Activated CD4-positive, alpha-beta T cell treated with anti-CD3 and anti-CD28 coated beads, Interleukin-2, amount 10 ng/mL, durations not matched to agents 7 days and 5 days (primary cell): Measurements from ENCODE around the gene TXNDC2. TPM values are rescaled to one million over a fixed set of nuclear protein-coding genes. Genes with fewer than 3 reads are reported as not detected.

Experiments used
- CTCF ChIA-PET: fragments of 350-600 bp; sonication (Branson Sonifier 250); formaldehyde crosslinking; loops from one replicate; lab custom pipeline; 2021; ENCODE audit warnings: antibody characterized with exemption; lab: Charles Lee
- POLR2A ChIA-PET: fragments of 350-600 bp; sonication (Branson Sonifier 250); formaldehyde crosslinking; loops from one replicate; lab custom pipeline; 2021; ENCODE audit warnings: antibody characterized with exemption; lab: Charles Lee
- DNase-seq: peaks from one replicate; pipeline ENCODE4 v3.0.0-alpha.2; 2020
- H3K27ac Mint-ChIP-seq: one replicate; pipeline ENCODE4 v1.8.0; 2021; ENCODE audit warnings: mild to moderate bottlenecking, moderate library complexity, mixed read lengths
- H3K27me3 Mint-ChIP-seq: one replicate; pipeline ENCODE4 v1.8.0; 2021; ENCODE audit warnings: mixed read lengths
- H3K36me3 Mint-ChIP-seq: one replicate; pipeline ENCODE4 v1.8.0; 2021; ENCODE audit warnings: low read depth, mixed read lengths
- H3K4me1 Mint-ChIP-seq: one replicate; pipeline ENCODE4 v1.8.0; 2021; ENCODE audit warnings: mixed read lengths
- H3K4me3 Mint-ChIP-seq: one replicate; pipeline ENCODE4 v1.8.0; 2021; ENCODE audit warnings: mild to moderate bottlenecking, moderate library complexity, mixed read lengths
- H3K9me3 Mint-ChIP-seq: one replicate; pipeline ENCODE4 v1.8.0; 2021; ENCODE audit warnings: mixed read lengths
- total RNA-seq, 2 experiments: library from RNA; stranded (reverse); gene quantifications; one replicate each; pipeline ENCODE4 v1.2.3, GENCODE V29; 2021

Gene TXNDC2
- total RNA-seq, 2 experiments from 2014 or later = not detected

GRCh38 chr18:9924371-9924943 is 38.7 kb downstream of the TXNDC2 start:
- POLR2A ChIA-PET = no interaction called here
- H3K27ac Mint-ChIP-seq = no peak overlapping the region
- CTCF ChIA-PET = interaction anchor here (0.6 kb wide), 1 partner anchor 760 kb away, joined by 3 read pairs; no protein-coding TSS in a partner anchor
- H3K4me1 Mint-ChIP-seq = peaks cover 58% of the 10 kb centered on the region
- no peaks in the 10 kb centered on the region for H3K9me3 Mint-ChIP-seq
- no peak for DNase-seq
- H3K4me3 Mint-ChIP-seq = no peak overlapping the region
- H3K27me3 Mint-ChIP-seq = no peaks in the 10 kb centered on the region
- peaks cover 2% of the 10 kb centered on the region for H3K36me3 Mint-ChIP-seq

- DNase-seq = no peak
- Mint-ChIP-seq H3K27me3 (no peaks in the 10 kb centered on the region), H3K4me1 (peaks cover 60% of the 10 kb centered on the region), H3K36me3 (peaks cover 2% of the 10 kb centered on the region), H3K27ac (no peak overlapping the region), H3K9me3 (no peaks in the 10 kb centered on the region), H3K4me3 (no peak overlapping the region)
- CTCF ChIA-PET = interaction anchor here (0.6 kb wide), 1 partner anchor 21 kb away, joined by 3 read pairs; no protein-coding TSS in a partner anchor
- POLR2A ChIA-PET = no interaction called here
These were observed 39.6 kb downstream of the TXNDC2 start for GRCh38 chr18:9925369-9925768.

- H3K36me3 Mint-ChIP-seq = peaks cover 2% of the 10 kb centered on the region
- H3K4me1 Mint-ChIP-seq = peaks cover 60% of the 10 kb centered on the region
- POLR2A ChIA-PET = no interaction called here
- H3K4me3 Mint-ChIP-seq = no peak overlapping the region
- CTCF ChIA-PET = interaction anchor here (0.6 kb wide), 1 partner anchor 21 kb away, joined by 3 read pairs; no protein-coding TSS in a partner anchor
- no peaks in the 10 kb centered on the region for H3K27me3 Mint-ChIP-seq
- H3K9me3 Mint-ChIP-seq = no peaks in the 10 kb centered on the region
- no peak for DNase-seq
- H3K27ac Mint-ChIP-seq = no peak overlapping the region
These were observed 40.0 kb downstream of the TXNDC2 start for GRCh38 chr18:9925795-9926194.

GRCh38 chr18:9926223-9926894 is 40.6 kb downstream of the TXNDC2 start:
- H3K9me3 Mint-ChIP-seq = no peaks in the 10 kb centered on the region
- peaks cover 2% of the 10 kb centered on the region for H3K36me3 Mint-ChIP-seq
- no peak overlapping the region for H3K4me3 Mint-ChIP-seq
- no peak for DNase-seq
- H3K4me1 Mint-ChIP-seq = peaks cover 64% of the 10 kb centered on the region
- H3K27me3 Mint-ChIP-seq = no peaks in the 10 kb centered on the region
- H3K27ac Mint-ChIP-seq = no peak overlapping the region
- POLR2A ChIA-PET = no interaction called here
- CTCF ChIA-PET = interaction anchor here (0.6 kb wide), 1 partner anchor 22 kb away, joined by 3 read pairs; no protein-coding TSS in a partner anchor

GRCh38 chr18:9926977-9927376 is 41.2 kb downstream of the TXNDC2 start:
- POLR2A ChIA-PET = no interaction called here
- Mint-ChIP-seq H3K4me1 (peaks cover 63% of the 10 kb centered on the region), H3K27ac (no peak overlapping the region), H3K9me3 (no peaks in the 10 kb centered on the region), H3K27me3 (no peaks in the 10 kb centered on the region), H3K36me3 (peaks cover 3% of the 10 kb centered on the region), H3K4me3 (no peak overlapping the region)
- CTCF ChIA-PET = no interaction called here
- DNase-seq = no peak

- H3K9me3 Mint-ChIP-seq = no peaks in the 10 kb centered on the region
- no peak overlapping the region for H3K27ac Mint-ChIP-seq
- no peak for DNase-seq
- ChIA-PET CTCF (no interaction called here), POLR2A (no interaction called here)
- no peak overlapping the region for H3K4me3 Mint-ChIP-seq
- H3K27me3 Mint-ChIP-seq = no peaks in the 10 kb centered on the region
- peaks cover 6% of the 10 kb centered on the region for H3K36me3 Mint-ChIP-seq
- peaks cover 57% of the 10 kb centered on the region for H3K4me1 Mint-ChIP-seq
These were observed 41.8 kb downstream of the TXNDC2 start for GRCh38 chr18:9927392-9928063.

GRCh38 chr18:9928646-9929259 is 43.0 kb downstream of the TXNDC2 start:
- H3K4me1 Mint-ChIP-seq = peaks cover 50% of the 10 kb centered on the region

GRCh38 chr18:9930299-9930884 is 44.6 kb downstream of the TXNDC2 start:
- POLR2A ChIA-PET = no interaction called here
- Mint-ChIP-seq H3K27me3 (no peaks in the 10 kb centered on the region), H3K4me3 (no peak overlapping the region), H3K36me3 (peaks cover 20% of the 10 kb centered on the region), H3K9me3 (no peaks in the 10 kb centered on the region), H3K4me1 (peaks cover 40% of the 10 kb centered on the region), H3K27ac (no peak overlapping the region)
- no peak for DNase-seq
- CTCF ChIA-PET = interaction anchor here (1.4 kb wide), 1 partner anchor 60 kb away, joined by 3 read pairs; no protein-coding TSS in a partner anchor

More at GRCh38 chr18:9928646-9929259, 43.0 kb downstream of the TXNDC2 start:
- ChIA-PET POLR2A (no interaction called here), CTCF (interaction anchor here (1.0 to 1.4 kb wide), 2 partner anchors 8 to 58 kb away, joined by 3 to 4 read pairs; no protein-coding TSS in a partner anchor)
- Mint-ChIP-seq H3K27ac (no peak overlapping the region), H3K4me3 (no peak overlapping the region), H3K27me3 (no peaks in the 10 kb centered on the region), H3K9me3 (no peaks in the 10 kb centered on the region), H3K36me3 (peaks cover 16% of the 10 kb centered on the region)
- DNase-seq = no peak

- no peak for DNase-seq
- ChIA-PET CTCF (no interaction called here), POLR2A (no interaction called here)
- Mint-ChIP-seq H3K4me1 (peaks cover 33% of the 10 kb centered on the region), H3K4me3 (no peak overlapping the region), H3K9me3 (no peaks in the 10 kb centered on the region), H3K27me3 (no peaks in the 10 kb centered on the region), H3K36me3 (peaks cover 20% of the 10 kb centered on the region), H3K27ac (no peak overlapping the region)
These were observed 45.4 kb downstream of the TXNDC2 start for GRCh38 chr18:9931146-9931545.

- Mint-ChIP-seq H3K4me1 (peaks cover 28% of the 10 kb centered on the region), H3K27ac (no peak overlapping the region), H3K36me3 (peaks cover 25% of the 10 kb centered on the region), H3K9me3 (no peaks in the 10 kb centered on the region), H3K4me3 (no peak overlapping the region), H3K27me3 (no peaks in the 10 kb centered on the region)
- no peak for DNase-seq
- POLR2A ChIA-PET = no interaction called here
- CTCF ChIA-PET = no interaction called here
These were observed 45.9 kb downstream of the TXNDC2 start for GRCh38 chr18:9931678-9932077.

- Mint-ChIP-seq H3K36me3 (peaks cover 37% of the 10 kb centered on the region), H3K4me3 (no peak overlapping the region), H3K4me1 (peaks cover 15% of the 10 kb centered on the region), H3K27ac (no peak overlapping the region), H3K27me3 (no peaks in the 10 kb centered on the region), H3K9me3 (no peaks in the 10 kb centered on the region)
- ChIA-PET POLR2A (no interaction called here), CTCF (no interaction called here)
- no peak for DNase-seq
These were observed 48.1 kb downstream of the TXNDC2 start for GRCh38 chr18:9933865-9934264.

- H3K36me3 Mint-ChIP-seq = peaks cover 37% of the 10 kb centered on the region
- H3K9me3 Mint-ChIP-seq = no peaks in the 10 kb centered on the region
- no peak overlapping the region for H3K4me3 Mint-ChIP-seq
- ChIA-PET POLR2A (no interaction called here), CTCF (no interaction called here)
- H3K27me3 Mint-ChIP-seq = no peaks in the 10 kb centered on the region
- peaks cover 11% of the 10 kb centered on the region for H3K4me1 Mint-ChIP-seq
- no peak for DNase-seq
- no peak overlapping the region for H3K27ac Mint-ChIP-seq
These were observed 48.5 kb downstream of the TXNDC2 start for GRCh38 chr18:9934274-9934673.
